ENCODE data around the gene PLOD3.

PLOD3 gene

GRCh38 chr7:101238226-101239182 is 21.1 kb upstream of the PLOD3 start:
- no peak for DNase-seq (ENCODE audit: low read depth in 2 of 2)

DNA sequence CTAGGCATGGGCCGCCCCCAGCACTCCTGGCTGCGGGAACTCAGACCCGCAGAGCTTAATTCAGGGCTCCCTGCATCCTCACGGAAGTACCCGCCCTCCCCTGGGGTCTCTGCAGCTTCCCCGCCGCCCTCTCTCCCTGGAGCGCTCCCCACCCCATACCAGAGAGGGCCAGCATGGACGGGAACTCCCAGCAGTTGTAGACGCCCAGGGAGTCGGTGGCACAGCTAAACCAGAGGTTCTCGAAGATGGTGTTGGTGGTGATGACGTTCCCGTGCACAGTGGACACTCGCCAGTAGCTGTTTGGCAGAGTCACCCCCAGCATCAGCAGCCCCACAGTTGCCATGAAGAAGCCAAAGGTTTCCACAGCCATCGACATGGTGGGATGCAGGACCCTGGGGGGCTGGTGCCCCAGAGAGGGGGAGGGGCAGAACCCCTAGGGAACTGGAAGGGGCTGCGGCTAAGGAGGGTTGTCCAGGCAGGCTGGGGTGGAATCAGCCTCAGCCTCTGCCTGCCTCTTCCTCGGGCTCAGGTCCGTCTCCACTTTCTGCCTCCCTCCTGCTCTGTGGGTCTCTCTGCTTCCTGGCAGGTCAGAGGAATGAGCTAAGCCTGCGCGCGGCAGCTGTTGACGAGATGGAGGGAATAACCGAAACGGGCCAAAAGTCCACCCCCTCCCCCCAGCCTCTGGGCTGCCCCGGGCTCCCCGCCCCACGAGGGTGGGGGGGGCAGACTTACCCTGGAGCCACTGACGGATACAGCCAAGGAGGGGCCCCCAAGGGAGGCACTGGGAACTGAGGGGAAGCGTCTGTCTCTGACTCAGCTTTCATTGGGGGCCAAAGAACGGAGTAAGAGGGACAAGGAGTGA is 20.1 kb upstream of the PLOD3 start, which contains the start of gene CLDN15:
CLDN15 (minus strand) TSS at position 597 of the 862 bp plus-strand sequence; CDS start at position 376, 221 bp downstream.
- no peak for DNase-seq (ENCODE audit: low read depth in 2 of 2)

DNA sequence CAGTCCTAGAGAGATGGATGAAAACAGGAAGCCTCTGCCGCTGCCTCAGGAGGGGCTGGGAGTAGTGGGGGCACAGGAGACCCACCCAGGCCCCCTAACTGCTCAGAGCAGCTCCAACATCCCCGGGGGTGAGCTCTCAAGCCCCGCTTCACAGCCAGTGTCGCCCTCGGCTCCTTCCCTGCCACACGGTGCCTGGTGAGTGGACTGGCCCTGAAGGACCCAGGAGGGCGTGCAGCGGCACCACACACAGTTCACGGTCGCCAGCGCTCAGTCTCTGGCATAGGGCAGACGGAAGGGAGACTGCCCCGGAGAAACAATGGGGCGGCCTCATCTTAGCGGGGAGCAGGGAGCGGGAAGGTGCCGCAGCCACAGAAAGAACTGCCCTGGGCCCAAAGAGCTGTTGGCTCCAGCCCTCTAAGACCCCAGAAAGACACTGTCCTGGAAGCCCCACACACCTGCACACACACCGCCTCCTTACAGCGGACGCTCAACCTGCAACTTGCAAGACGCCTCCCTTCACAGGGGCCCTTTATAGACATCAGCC is 19.0 kb upstream of the PLOD3 start:
- no peak for DNase-seq (ENCODE audit: low read depth in 2 of 2)

GRCh38 chr7:101235522-101235921 is 18.1 kb upstream of the PLOD3 start:
- no peak for DNase-seq (ENCODE audit: low read depth in 2 of 2)

GRCh38 chr7:101235050-101235449 is 17.7 kb upstream of the PLOD3 start:
- no peak for DNase-seq (ENCODE audit: low read depth in 2 of 2)

GRCh38 chr7:101234636-101235035 is 17.3 kb upstream of the PLOD3 start:
- DNase-seq (ENCODE audit: low read depth in 2 of 2) = no peak

DNA sequence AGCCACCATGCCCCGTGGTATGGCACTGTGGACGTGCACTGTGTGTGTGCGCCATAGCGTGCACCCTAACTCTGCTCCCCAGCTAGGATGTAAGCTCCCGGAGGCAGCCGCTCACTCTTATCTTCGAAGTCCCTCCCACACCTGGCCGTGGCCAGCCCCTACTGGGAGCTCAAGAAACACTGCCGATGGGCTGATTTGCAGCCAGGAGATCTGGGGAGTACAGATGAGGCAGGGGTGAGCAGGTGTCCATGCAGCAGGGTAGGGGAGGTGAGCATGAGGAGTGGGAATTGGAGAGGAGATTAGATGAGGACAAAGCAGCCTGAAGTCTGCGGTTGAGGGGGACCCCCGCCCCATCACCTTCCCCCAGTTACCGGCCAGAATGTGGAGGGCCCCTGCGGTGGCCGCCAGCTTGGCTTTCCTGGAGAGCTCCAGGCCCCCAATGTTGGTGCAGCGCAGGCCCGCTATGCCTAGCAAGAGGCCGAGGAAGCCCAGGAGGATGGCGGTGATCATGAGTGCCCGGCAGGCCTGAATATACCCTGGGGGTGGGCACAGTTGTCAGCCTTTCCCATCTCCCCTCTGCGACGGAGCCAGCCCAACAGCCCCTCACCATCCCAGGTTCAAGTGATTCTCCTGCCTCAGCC is 16.6 kb upstream of the PLOD3 start:
- DNase-seq (ENCODE audit: low read depth in 2 of 2) = no peak

GRCh38 chr7:101232141-101232850 is 14.9 kb upstream of the PLOD3 start:
- DNase-seq (ENCODE audit: low read depth in 2 of 2) = no peak

DNA sequence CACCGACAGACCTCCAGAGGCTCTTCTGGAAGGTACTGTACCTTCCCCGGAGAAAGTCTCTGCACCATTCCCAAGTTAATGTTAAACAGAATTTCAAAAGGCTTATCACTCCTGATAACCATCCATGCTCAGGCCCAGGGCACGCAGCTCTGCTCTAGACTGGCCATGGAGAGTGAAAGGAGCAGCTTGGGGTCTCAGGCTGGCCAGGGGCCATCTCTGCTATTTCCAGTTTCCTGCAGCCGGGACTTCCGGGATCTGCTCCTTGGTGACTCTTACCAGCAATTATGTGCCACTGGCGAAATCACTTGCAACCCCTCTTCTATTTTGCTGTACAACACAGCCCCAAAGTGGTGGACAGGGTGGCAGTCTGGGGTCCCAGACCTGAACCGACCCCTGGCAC is 14.3 kb upstream of the PLOD3 start:
- DNase-seq (ENCODE audit: low read depth in 2 of 2) = no peak

- no peak for DNase-seq (ENCODE audit: low read depth in 2 of 2)
Measured at GRCh38 chr7:101226721-101227120, 9.3 kb upstream of the PLOD3 start.

DNA sequence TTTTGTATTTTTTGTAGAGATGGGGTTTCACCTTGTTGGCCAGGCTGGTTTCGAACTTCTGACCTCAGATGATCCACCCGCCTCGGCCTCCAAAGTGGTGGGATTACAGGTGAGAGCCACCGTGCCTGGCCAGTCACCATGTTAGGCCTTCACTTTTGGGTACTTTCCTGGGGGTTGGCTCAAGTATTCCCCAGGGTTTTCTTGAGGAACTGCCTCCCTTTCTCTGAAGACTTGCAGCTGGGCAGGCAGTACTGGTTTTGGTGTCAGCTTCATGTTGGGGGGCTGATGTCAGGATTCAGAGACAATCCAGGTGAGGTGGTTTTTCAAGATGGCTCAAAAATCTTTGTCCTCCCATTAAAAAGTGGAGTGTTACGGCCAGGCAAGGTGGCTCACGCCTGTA is 8.3 kb upstream of the PLOD3 start:
- DNase-seq (ENCODE audit: low read depth in 2 of 2) = no peak

DNA sequence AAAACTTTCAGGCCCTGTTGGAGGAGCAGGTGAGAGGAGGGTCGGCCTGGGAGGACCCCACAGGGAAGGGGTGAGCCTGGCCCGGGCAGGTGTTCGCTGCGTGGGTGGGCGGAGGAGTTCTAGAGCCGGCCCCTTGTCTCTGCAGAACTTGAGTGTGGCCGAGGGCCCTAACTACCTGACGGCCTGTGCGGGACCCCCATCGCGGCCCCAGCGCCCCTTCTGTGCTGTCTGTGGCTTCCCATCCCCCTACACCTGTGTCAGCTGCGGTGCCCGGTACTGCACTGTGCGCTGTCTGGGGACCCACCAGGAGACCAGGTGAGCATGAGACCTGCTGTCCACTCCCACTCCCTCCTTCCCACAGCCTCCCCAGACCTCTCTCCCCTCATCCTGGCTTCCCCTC is 6.1 kb upstream of the PLOD3 start:
- DNase-seq (ENCODE audit: low read depth in 2 of 2) = no peak

DNA sequence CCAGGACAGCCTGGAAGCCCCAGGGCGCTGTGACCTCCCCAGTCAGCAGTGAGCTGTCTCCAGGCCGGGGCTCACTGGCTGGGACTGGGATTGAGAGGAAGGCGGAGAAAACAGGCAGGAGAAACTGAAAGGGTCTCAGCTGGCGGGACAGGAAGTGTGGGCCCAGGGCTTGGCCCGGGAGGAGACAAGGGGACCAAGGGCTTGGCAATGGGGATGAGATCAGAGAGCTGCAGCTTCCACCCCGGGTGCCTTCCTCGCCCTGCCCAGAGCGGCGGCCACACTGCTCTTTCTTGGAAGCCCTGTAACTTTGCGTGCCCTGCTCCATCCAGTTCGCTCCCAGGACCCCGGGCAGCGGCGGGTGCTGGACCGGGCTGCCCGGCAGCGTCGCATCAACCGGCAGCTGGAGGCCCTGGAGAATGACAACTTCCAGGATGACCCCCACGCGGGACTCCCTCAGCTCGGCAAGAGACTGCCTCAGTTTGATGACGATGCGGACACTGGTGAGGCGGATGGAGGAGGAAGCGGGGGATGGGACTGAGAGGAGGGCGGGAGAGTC is 5.0 kb upstream of the PLOD3 start:
- DNase-seq (ENCODE audit: low read depth in 2 of 2) = no peak

DNA sequence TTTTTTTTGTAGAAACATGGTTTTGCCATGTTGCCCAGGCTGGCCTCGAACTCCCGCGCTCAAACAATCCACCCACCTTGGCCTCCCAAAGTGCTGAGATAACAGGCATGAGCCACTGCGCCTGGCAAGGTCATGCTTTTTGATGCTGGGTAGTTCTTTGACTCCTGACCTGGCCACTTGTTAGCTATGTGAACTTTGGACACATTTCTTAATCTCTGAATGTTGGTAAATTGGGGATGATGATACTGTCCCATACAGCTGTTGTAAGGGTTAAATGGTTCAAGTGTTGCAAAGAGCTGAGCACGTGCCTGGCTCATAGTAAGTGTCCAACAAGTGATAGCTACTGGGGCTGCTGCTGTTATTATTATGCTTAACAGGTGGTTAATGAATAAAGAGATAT is 2.9 kb upstream of the PLOD3 start:
- DNase-seq (ENCODE audit: low read depth in 2 of 2) = no peak

DNA sequence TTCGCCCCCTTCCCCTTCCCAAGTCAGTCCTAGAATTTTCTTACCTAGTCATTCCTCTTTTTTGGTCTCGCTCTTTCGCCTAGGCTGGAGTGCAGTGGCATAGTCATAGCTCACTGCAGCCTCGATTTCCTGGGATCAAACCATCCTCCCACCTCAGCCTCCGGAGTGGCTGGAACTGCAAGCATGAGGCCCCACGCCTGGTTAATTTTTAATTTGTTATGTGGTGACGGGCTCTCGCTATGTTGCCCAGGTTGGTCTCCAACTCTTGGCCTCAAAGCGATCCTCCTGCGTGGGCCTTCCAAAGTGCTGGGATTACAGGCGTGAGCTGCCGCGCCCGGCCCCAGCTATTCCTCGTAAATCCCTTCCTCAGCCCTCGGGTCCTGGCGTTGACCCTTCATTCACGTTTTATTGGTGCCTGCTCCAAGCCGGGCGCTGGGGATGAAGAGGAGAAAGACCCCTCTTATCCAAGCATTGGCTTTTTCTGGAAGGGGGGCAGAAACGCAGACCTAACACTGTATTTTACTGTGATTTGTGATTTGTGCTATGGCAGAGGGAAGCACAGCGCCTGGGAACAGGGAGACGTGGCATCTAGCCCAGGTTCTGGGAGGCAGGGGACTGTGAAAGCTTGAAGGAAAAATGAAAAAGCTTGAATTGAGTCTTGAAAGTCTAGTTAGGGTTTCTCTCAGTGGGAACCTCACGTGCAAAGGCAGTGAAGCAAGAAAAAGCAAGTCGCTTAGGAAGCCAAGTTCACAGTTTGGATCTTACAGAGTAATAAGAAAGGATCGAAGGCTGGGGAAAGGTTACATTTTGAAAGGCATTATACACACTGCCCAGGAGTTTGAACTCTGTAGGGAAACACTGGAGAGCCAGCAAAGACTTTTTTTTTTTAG is 1.1 kb upstream of the PLOD3 start:
- DNase-seq (ENCODE audit: low read depth in 2 of 2) = no peak

DNA sequence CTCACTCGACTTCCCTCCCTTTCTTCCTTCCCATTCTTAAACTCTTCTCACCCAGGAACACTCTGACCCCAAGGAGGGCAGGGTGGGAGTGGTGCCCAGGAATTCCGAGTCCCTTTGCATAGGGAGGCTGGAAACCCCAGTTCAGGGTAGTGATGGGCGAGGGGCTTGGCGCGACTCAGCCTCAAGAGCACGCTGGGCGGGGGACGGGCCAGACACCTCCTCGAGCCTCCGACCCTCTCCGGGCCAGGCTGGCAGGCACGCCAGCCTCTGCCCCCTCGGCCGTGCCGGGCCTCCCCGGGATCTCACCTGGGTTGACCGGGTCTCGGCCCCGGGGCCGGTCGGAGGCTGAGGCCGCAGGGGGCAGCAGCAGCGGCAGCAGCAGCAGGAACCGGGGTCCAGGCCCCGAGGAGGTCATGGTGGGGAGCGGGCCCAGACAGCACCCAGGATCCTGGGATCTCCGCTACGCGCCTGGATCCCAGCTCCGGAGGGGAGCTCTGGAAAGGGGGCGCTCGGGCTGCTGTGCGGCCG is 457 bp downstream of the PLOD3 start:
- DNase-seq (ENCODE audit: low read depth in 2 of 2) = no peak

DNA sequence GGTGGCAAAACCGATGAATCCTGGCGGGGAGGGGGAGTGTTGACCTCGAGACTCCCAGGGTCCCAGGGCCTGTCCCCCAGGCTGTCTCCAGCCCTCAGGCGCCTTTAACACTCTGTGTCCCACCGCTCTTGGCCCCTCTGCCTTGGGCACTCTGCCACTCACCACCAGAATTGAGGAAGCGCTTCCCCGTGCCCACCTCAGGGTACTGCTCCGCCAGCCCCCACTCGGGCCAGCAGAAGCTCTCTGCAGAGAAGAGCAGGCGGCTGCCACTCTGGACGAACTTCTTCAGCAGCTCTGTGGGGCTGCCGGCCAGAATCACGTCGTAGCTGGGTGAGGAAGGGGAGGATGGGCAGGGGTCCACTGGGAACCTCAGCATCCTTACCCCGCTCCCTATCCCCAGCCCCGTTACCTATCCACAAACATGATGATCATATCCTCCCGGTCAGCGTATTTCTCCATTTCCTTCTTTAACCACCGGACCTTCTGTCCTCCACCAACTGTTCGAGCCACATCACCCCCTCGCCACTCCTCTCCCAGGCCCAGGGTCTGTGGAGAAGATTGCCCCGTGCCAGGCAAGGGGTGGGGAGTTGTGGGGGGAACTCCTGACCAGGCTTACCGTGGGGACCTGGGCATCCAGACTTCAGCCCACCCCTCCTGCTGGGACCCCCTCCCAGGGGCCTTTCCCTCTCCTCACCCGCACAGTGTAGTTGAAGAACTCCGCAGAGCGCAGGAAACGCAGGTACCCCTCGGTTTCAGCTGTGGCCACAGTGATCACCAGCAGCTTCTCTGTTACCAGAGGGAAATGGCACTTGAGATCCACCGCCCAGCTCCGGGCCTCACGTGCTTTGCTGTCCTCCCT is 1.2 kb downstream of the PLOD3 start:
- no peak for DNase-seq (ENCODE audit: low read depth in 2 of 2)

DNA sequence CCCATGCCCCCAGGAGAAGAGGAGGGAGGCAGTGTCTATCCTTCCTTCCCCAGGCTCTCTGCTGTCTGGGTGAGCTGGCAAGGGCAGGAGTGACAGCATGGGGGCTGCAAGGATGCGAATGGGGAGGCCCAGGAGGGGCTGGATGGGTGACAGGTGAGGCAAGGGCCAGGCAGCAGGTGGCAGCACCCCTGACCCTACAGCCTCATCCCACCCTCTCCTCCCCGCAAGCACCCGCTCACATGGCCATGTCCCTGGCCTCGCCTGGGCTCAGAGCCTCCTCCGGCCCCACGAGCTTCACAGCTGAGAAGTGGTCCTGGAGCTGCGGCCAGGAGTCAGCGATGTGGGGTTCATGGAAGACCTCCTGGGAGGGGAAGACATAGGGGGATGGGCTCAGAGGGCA is 5.4 kb downstream of the PLOD3 start:
- DNase-seq (ENCODE audit: low read depth in 2 of 2) = no peak

DNA sequence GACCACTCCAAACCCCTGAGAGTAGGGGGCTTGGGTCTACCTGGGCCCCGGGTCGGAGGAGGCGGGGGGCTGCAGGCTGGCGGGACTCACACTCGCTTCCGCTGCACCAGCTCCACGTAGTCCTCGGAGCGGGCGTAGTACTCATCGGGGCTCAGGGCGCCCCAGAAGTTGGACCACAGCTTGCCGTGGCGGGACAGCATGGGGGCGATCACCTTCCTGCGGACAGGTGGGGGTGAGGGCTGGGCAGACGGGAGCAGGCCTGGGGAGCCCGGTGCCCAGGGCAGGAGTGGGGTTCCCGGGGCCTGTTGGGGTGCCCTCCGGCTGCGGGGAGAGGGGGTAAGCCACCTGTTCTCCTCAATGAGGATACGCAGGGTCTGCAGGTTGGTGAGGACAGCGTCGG is 5.9 kb downstream of the PLOD3 start:
- no peak for DNase-seq (ENCODE audit: low read depth in 2 of 2)
